Activated naive CD4-positive, alpha-beta T cell (primary cell): ENCODE measurements around the gene RNF123.

Experiments used
- DNase-seq, 4 experiments: peaks; one replicate each; lab custom pipeline; 2025; lab: John Stamatoyannopoulos, UW

The RNF123 gene

GRCh38 chr3:49689046-49689907 lies at the start of gene RNF123, which contains the start of gene MST1:
Gene RNF123, plus strand, starts transcription at chr3:49689557. Its CDS starts 1,609 bp downstream, at chr3:49691166.
Gene MST1, minus strand, starts transcription at chr3:49689474. Its CDS starts 783 bp downstream, at chr3:49688691.
- DNase-seq = no peak

GRCh38 chr3:49641292-49641691 lies 48.1 kb upstream of the RNF123 start:
- no peak for DNase-seq

- no peak for DNase-seq
Measured at GRCh38 chr3:49641921-49642707, 47.2 kb upstream of the RNF123 start.

GRCh38 chr3:49642708-49643145 lies 46.6 kb upstream of the RNF123 start:
- no peak for DNase-seq

- no peak for DNase-seq
Measured at GRCh38 chr3:49644684-49645083, 44.7 kb upstream of the RNF123 start.

GRCh38 chr3:49646236-49646635 lies 43.1 kb upstream of the RNF123 start:
- DNase-seq = no peak

GRCh38 chr3:49647741-49648140 lies 41.6 kb upstream of the RNF123 start:
- no peak for DNase-seq

- no peak for DNase-seq
Measured at GRCh38 chr3:49648354-49649019, 40.9 kb upstream of the RNF123 start.

GRCh38 chr3:49649576-49649975 lies 39.8 kb upstream of the RNF123 start:
- DNase-seq = no peak

- no peak for DNase-seq
Measured at GRCh38 chr3:49650177-49650576, 39.2 kb upstream of the RNF123 start.

- DNase-seq = no peak
Measured at GRCh38 chr3:49650637-49651036, 38.7 kb upstream of the RNF123 start.

GRCh38 chr3:49652218-49652902 lies 37.0 kb upstream of the RNF123 start:
- DNase-seq = no peak

- no peak for DNase-seq
Measured at GRCh38 chr3:49652903-49653415, 36.4 kb upstream of the RNF123 start.

- DNase-seq = no peak
Measured at GRCh38 chr3:49653621-49654020, 35.7 kb upstream of the RNF123 start.

GRCh38 chr3:49654176-49654825 lies 35.1 kb upstream of the RNF123 start:
- DNase-seq = no peak

GRCh38 chr3:49654955-49655556 lies 34.3 kb upstream of the RNF123 start:
- DNase-seq = no peak

GRCh38 chr3:49655731-49656285 lies 33.5 kb upstream of the RNF123 start:
- no peak for DNase-seq

GRCh38 chr3:49656541-49657112 lies 32.7 kb upstream of the RNF123 start:
- no peak for DNase-seq

GRCh38 chr3:49657208-49657915 lies 32.0 kb upstream of the RNF123 start:
- no peak for DNase-seq
